GM06990 (cell line): ENCODE measurements around the gene PLAA.

Experiments used
- DNase-seq: peaks from one replicate; pipeline ENCODE4 v3.0.0-alpha.2; 2011; ENCODE audit not compliant: insufficient read length; ENCODE audit errors: extremely low read depth
- H3K27me3 ChIP-seq: replicated peaks from 2 replicates; pipeline ENCODE4 v1.6.0; 2011; ENCODE audit warnings: low read length; ENCODE audit not compliant: control insufficient read depth, insufficient read depth
- H3K36me3 ChIP-seq: 2 replicates; pipeline ENCODE4 v1.5.1; 2011; ENCODE audit warnings: low read length; ENCODE audit not compliant: control insufficient read depth, insufficient read depth
- H3K4me3 ChIP-seq: replicated peaks from 2 replicates; pipeline ENCODE4 v1.5.1; 2011; ENCODE audit warnings: low read depth, mild to moderate bottlenecking, control low read depth, low read length
- TF ChIP-seq, protein P1 (sequence below): IDR thresholded peaks from 2 replicates; pipeline ENCODE4 v1.5.1; 2011; ENCODE audit warnings: low read length, control low read depth, mild to moderate bottlenecking, inconsistent platforms; ENCODE audit not compliant: insufficient read depth, poor library complexity, severe bottlenecking

PLAA gene

DNA sequence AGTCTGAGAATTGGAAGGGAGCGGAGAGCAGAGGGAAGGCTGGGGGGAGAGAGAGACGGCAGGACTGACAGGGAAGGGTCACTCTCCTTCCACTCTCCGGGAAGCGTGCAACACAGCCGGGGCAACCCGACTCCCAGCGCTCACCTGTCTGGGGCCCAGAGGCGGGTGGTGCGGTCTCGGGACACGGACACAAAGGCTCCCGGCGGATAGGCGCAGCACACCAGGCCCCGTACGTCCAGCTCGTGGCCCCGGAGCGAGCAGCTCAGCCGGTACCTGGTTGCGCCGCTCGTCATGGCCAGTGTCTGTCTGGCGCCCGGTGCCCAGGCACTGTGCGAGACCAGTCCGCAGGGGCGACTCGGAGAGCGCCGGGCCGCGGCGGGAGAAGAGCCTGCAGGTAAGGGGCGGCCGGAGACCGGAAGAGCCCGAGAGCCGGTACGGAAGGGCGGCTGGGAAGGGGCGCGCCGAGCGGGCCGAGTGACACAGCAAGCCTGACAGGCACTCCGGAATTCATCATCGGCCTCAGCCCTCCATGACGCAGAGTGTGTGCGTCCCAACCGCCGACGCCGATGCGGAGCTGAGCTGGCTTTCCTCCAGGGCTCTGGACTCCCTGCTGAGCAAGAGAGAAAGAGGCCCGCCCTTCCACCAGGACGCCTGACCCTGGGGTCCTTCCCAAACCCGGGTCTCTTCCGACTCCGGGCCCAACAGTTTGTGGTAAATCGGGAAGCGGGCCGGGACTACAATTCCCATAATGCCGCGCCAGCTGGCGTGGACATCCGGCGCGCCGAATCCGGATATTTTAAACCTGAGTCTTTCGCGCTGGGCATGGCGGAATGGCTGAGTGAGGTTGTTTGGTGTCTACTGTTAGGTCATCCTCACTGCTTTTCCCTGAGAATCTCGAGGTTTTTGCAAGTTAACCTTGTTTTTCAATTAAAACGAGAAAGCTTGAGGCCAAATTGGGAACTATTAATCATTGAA, at the start of gene PLAA:
Gene PLAA, minus strand, starts transcription at position 490 of the 975 bp plus-strand sequence. Its CDS starts 197 bp downstream, at position 293.
- Histone ChIP-seq H3K27me3 (no peaks in the 10 kb centered on the region), H3K4me3 (peak within 1 kb of the TSS; percentile 95), H3K36me3 (no peaks in the 10 kb centered on the region; the same call in 1 of the 2 replicates)
- TF ChIP-seq, protein P1, sequence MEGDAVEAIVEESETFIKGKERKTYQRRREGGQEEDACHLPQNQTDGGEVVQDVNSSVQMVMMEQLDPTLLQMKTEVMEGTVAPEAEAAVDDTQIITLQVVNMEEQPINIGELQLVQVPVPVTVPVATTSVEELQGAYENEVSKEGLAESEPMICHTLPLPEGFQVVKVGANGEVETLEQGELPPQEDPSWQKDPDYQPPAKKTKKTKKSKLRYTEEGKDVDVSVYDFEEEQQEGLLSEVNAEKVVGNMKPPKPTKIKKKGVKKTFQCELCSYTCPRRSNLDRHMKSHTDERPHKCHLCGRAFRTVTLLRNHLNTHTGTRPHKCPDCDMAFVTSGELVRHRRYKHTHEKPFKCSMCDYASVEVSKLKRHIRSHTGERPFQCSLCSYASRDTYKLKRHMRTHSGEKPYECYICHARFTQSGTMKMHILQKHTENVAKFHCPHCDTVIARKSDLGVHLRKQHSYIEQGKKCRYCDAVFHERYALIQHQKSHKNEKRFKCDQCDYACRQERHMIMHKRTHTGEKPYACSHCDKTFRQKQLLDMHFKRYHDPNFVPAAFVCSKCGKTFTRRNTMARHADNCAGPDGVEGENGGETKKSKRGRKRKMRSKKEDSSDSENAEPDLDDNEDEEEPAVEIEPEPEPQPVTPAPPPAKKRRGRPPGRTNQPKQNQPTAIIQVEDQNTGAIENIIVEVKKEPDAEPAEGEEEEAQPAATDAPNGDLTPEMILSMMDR, result peak; percentile 2
- DNase-seq, result peak; percentile 93

DNA sequence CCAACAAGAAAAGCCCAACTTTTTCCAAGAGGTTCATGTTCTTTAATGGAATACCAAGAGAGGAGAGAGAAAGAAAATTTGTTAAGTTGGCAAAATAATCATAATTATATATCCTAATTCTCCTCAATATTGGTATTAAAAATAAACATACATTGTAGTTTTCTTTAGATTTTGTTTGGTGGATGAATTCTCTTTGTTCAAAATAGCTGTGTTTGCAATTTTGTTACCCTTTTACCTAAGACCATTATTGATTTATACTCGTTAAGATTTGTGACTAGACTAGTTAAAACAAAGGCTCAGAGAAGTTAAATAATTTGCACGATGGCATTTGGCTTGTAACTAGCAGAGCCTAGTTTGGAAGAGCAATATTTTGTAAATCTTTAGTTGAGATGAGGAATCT, 48.8 kb upstream of the PLAA start:
- Histone ChIP-seq H3K27me3 (no peaks in the 10 kb centered on the region), H3K4me3 (no peak overlapping the region), H3K36me3 (no peaks in the 10 kb centered on the region)
- TF ChIP-seq, protein P1, result no peak
- no peak for DNase-seq

DNA sequence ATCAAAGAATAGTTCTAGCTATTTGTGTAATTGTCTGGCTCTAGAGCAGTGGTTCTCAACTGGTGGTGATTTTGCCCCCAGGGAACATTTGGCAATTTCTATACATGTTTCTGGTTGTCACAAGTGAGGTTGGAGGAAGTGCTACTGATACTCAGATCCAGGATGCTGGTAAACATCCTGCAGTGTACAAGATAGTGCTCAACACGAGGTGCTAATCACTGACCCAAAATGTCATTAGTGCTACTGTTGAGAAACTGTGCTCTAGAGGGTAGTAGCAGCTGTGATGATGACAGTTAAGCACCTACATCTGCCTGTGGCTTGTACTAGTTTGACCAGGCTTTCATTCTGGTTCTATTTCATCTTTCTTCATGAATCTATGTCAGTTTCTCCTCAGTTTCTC, 36.3 kb upstream of the PLAA start:
- Histone ChIP-seq H3K4me3 (no peak overlapping the region), H3K36me3 (no peaks in the 10 kb centered on the region), H3K27me3 (no peaks in the 10 kb centered on the region)
- DNase-seq, result no peak
- TF ChIP-seq, protein P1, result no peak

DNA sequence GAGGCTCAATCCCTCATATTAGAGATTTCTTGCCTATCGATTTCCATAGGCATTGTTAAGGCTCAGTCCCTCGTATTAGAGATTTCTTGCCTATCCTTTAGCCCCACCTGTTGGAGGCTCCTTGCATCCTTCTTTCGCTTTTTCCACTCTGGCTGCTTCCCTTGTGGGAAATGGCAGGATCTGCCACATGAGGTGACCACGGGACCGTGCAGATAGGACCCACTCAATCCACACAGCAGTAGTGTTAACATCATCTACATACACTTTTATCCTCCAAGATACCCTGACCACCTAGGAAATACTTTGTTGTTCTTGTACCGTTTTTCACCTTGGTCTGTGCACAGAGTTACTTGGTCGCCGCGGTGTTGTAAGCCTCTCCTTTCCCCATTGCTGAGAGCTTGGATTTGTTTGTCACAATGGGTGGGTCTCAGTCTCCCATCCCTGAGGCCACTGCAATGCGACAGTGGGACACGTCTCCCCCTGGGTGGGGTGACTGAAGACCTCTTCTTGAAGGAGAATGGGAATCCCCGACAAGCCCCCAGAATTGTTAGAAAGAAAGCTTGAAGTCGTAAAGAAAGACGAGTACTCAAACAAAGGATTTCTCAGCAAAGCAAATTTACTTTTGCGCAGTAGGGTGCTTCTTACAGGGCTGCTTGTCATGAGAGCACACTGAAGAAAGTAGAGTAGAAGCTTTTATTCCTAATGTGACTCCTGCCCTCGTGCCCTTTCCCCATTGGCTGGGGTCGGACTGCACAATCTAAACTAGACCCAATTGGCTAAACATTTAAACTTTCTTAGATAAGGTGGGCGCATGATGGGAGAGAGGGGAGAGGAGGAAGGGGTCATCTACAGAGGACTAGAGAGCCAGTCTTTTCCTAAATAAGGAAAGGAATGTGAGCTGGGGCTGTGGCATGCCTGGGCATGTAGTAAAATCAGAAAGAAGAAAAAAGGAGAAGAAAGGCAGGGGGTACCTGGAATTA, 29.0 kb upstream of the PLAA start:
- Histone ChIP-seq H3K27me3 (no peaks in the 10 kb centered on the region), H3K36me3 (no peaks in the 10 kb centered on the region; the same call in 1 of the 2 replicates), H3K4me3 (no peak overlapping the region)
- TF ChIP-seq, protein P1, result peak; percentile 17
- DNase-seq, result no peak

DNA sequence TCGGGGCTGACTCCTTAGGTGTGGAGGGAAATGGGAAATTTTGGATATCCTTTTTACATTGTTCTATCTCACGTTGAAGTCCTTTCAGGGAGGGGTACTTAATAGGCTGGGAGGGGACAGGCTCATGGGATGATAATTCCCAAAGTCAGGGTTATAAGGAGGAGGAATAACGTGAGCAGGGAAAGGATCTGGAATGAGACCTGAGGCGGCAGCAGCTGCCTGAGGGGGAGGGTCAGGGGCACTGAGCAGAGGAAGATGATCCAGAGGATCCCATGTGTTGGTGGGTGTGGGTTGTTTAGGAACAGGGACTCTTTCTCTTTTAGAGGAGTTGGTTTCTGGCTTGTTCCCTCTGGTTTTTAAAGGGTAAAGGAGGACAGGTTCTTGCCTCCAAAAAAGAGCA, 27.9 kb upstream of the PLAA start:
- Histone ChIP-seq H3K27me3 (no peaks in the 10 kb centered on the region), H3K4me3 (no peak overlapping the region), H3K36me3 (no peaks in the 10 kb centered on the region; the same call in 1 of the 2 replicates)
- TF ChIP-seq, protein P1, result no peak
- no peak for DNase-seq
